GM19328 (cell line): ENCODE data around the gene KCNH8.

Experiments used
- ATAC-seq: cut with Tn5 transposase; IDR thresholded peaks from one replicate; pipeline ENCODE4 v1.9.1; 2021; ENCODE audit warnings: mild to moderate bottlenecking, moderate library complexity; ENCODE audit not compliant: unreplicated experiment

KCNH8 gene

GRCh38 chr3:19348941-19349564 lies 200.7 kb downstream of the KCNH8 start:
- peak; percentile 55 for ATAC-seq

GRCh38 chr3:19357947-19358346 lies 209.6 kb downstream of the KCNH8 start:
- ATAC-seq = no peak

GRCh38 chr3:19363071-19363470 lies 214.8 kb downstream of the KCNH8 start:
- no peak for ATAC-seq

GRCh38 chr3:19364148-19364547 lies 215.8 kb downstream of the KCNH8 start:
- no peak for ATAC-seq

- no peak for ATAC-seq
Observed at GRCh38 chr3:19365471-19365870, 217.2 kb downstream of the KCNH8 start.

- no peak for ATAC-seq
Observed at GRCh38 chr3:19384868-19385267, 236.6 kb downstream of the KCNH8 start.

GRCh38 chr3:19392150-19392549 lies 243.8 kb downstream of the KCNH8 start:
- ATAC-seq = no peak

GRCh38 chr3:19394946-19395345 lies 246.6 kb downstream of the KCNH8 start:
- no peak for ATAC-seq

GRCh38 chr3:19396726-19397125 lies 248.4 kb downstream of the KCNH8 start:
- no peak for ATAC-seq

- no peak for ATAC-seq
Observed at GRCh38 chr3:19399356-19399755, 251.0 kb downstream of the KCNH8 start.

GRCh38 chr3:19399836-19400235 lies 251.5 kb downstream of the KCNH8 start:
- ATAC-seq = no peak

- no peak for ATAC-seq
Observed at GRCh38 chr3:19420159-19420558, 271.8 kb downstream of the KCNH8 start.

GRCh38 chr3:19425825-19426224 lies 277.5 kb downstream of the KCNH8 start:
- no peak for ATAC-seq

GRCh38 chr3:19427422-19428149 lies 279.3 kb downstream of the KCNH8 start:
- ATAC-seq = no peak

- no peak for ATAC-seq
Observed at GRCh38 chr3:19428729-19429128, 280.4 kb downstream of the KCNH8 start.

- no peak for ATAC-seq
Observed at GRCh38 chr3:19432669-19433068, 284.4 kb downstream of the KCNH8 start.

- no peak for ATAC-seq
Observed at GRCh38 chr3:19436746-19437145, 288.4 kb downstream of the KCNH8 start.

- ATAC-seq = no peak
Observed at GRCh38 chr3:19439944-19440343, 291.6 kb downstream of the KCNH8 start.

GRCh38 chr3:19446138-19446537 lies 297.8 kb downstream of the KCNH8 start:
- ATAC-seq = no peak

- no peak for ATAC-seq
Observed at GRCh38 chr3:19446687-19447086, 298.4 kb downstream of the KCNH8 start.

- ATAC-seq = no peak
Observed at GRCh38 chr3:19455546-19455945, 307.2 kb downstream of the KCNH8 start.

GRCh38 chr3:19456738-19457137 lies 308.4 kb downstream of the KCNH8 start:
- no peak for ATAC-seq

- no peak for ATAC-seq
Observed at GRCh38 chr3:19457449-19457848, 309.1 kb downstream of the KCNH8 start.
